Hematopoietic multipotent progenitor cell treated with erythropoietin and hydrocortisone succinate and interleukin-3 and kit ligand, for 15 days (in vitro differentiated cells): ENCODE measurements around the gene ZNF768.
A peak's percentile ranks its signal among the peaks of the same experiment; 100 is the strongest.
"Not testable (repeated sequence)": the region's sequence is repeated elsewhere in the genome, so short reads cannot be mapped to it uniquely, and the experiment has no call there.

Source experiments
- DNase-seq: peaks from one replicate; pipeline ENCODE4 v3.0.0-alpha.2; 2015; ENCODE audit warnings: low spot score

Gene ZNF768

GRCh38 chr16:30509081-30509765 lies 17.1 kb downstream of the ZNF768 start:
- DNase-seq = no peak

- no peak for DNase-seq
These were observed 22.7 kb downstream of the ZNF768 start for GRCh38 chr16:30503403-30504296.

GRCh38 chr16:30499284-30499683 lies 27.1 kb downstream of the ZNF768 start:
- DNase-seq = no peak

GRCh38 chr16:30494709-30495108 lies 31.7 kb downstream of the ZNF768 start:
- no peak for DNase-seq

GRCh38 chr16:30493941-30494488 lies 32.4 kb downstream of the ZNF768 start:
- no peak for DNase-seq

- no peak for DNase-seq
These were observed 34.5 kb downstream of the ZNF768 start for GRCh38 chr16:30491744-30492308.

- DNase-seq = no peak
These were observed 35.1 kb downstream of the ZNF768 start for GRCh38 chr16:30491229-30491628.

GRCh38 chr16:30490210-30490609 lies 36.2 kb downstream of the ZNF768 start:
- DNase-seq = no peak

GRCh38 chr16:30488764-30489605 lies 37.4 kb downstream of the ZNF768 start:
- no peak for DNase-seq

- DNase-seq = no peak
These were observed 40.4 kb downstream of the ZNF768 start for GRCh38 chr16:30485818-30486436.

- DNase-seq = no peak
These were observed 41.5 kb downstream of the ZNF768 start for GRCh38 chr16:30484887-30485286.

GRCh38 chr16:30482366-30482765 lies 44.0 kb downstream of the ZNF768 start:
- peak; percentile 52 for DNase-seq

GRCh38 chr16:30481381-30481780 lies 45.0 kb downstream of the ZNF768 start:
- DNase-seq = no peak

GRCh38 chr16:30478766-30479478 lies 47.4 kb downstream of the ZNF768 start:
- DNase-seq = no peak

GRCh38 chr16:30477773-30478172 lies 48.6 kb downstream of the ZNF768 start:
- DNase-seq = not testable (repeated sequence)

GRCh38 chr16:30476991-30477390 lies 49.4 kb downstream of the ZNF768 start:
- no peak for DNase-seq

GRCh38 chr16:30474684-30475083 lies 51.7 kb downstream of the ZNF768 start:
- DNase-seq = no peak

- DNase-seq = no peak
These were observed 52.3 kb downstream of the ZNF768 start for GRCh38 chr16:30474074-30474452.
